HepG2 (cell line): ENCODE measurements around the gene GLE1. TPM values are rescaled to one million over a fixed set of nuclear protein-coding genes. Genes with fewer than 3 reads are reported as not detected.
A peak's percentile ranks its signal among the peaks of the same experiment; 100 is the strongest.

Source experiments
- CEBPB ChIP-seq: IDR thresholded peaks from 2 replicates; pipeline ENCODE4 v1.6.1; 2011; ENCODE audit warnings: low read depth, low read length, improper control_type of control experiment, borderline replicate concordance
- ELF4 ChIP-seq: sonication (generic); formaldehyde crosslinking; IDR thresholded peaks from 2 replicates; pipeline ENCODE4 v1.5.0; 2020; ENCODE audit warnings: missing genetic modification reagents, mild to moderate bottlenecking, moderate library complexity, borderline replicate concordance
- FOXA1 ChIP-seq, 2 experiments: fragments of 450-650 bp in 1 of 2; sonication (generic) in 1 of 2; formaldehyde crosslinking in 1 of 2; IDR thresholded peaks; 2 replicates each; pipeline versions ENCODE4 v1.4.0 to v1.6.1; 2016 to 2020; ENCODE audit warnings: missing genetic modification reagents in 1 of 2
- FOXA3 ChIP-seq: IDR thresholded peaks from 2 replicates; pipeline ENCODE4 v1.6.1; 2016; ENCODE audit warnings: missing genetic modification reagents, missing compliant biosample characterization
- FOXJ3 ChIP-seq: sonication (generic); formaldehyde crosslinking; IDR thresholded peaks from 2 replicates; pipeline ENCODE4 v1.4.0; 2020; ENCODE audit warnings: missing genetic modification reagents, mild to moderate bottlenecking, borderline replicate concordance
- FOXP4 ChIP-seq: sonication (generic); formaldehyde crosslinking; IDR thresholded peaks from 2 replicates; pipeline ENCODE4 v1.4.0; 2020; ENCODE audit warnings: missing genetic modification reagents
- IKZF5 ChIP-seq: IDR thresholded peaks from 2 replicates; pipeline ENCODE4 v1.6.1; 2018; ENCODE audit warnings: missing genetic modification reagents, mild to moderate bottlenecking, missing compliant biosample characterization
- NR2F2 ChIP-seq: IDR thresholded peaks from 2 replicates; pipeline ENCODE4 v1.6.1; 2012; ENCODE audit warnings: low read depth, inconsistent platforms, borderline replicate concordance
- SIX1 ChIP-seq: sonication (generic); formaldehyde crosslinking; IDR thresholded peaks from 2 replicates; pipeline ENCODE4 v1.4.0; 2020; ENCODE audit warnings: missing genetic modification reagents, borderline replicate concordance
- SKIL ChIP-seq: sonication (generic); formaldehyde crosslinking; IDR thresholded peaks from 2 replicates; pipeline ENCODE4 v1.8.0; 2022; ENCODE audit warnings: missing genetic modification reagents, mild to moderate bottlenecking, moderate library complexity, borderline replicate concordance
- XRCC5 ChIP-seq: fragments of 200-400 bp; formaldehyde crosslinking; optimal IDR thresholded peaks from 2 replicates; pipeline ENCODE3; 2017; ENCODE audit warnings: mild to moderate bottlenecking, low read length
- ZNF101 ChIP-seq: sonication (generic); formaldehyde crosslinking; IDR thresholded peaks from 2 replicates; pipeline ENCODE4 v1.4.0; 2020; ENCODE audit warnings: mild to moderate bottlenecking, low read depth, missing genetic modification reagents, borderline replicate concordance
- ZNF264 ChIP-seq: sonication (generic); formaldehyde crosslinking; IDR thresholded peaks from 2 replicates; pipeline ENCODE4 v1.4.0; 2020; ENCODE audit warnings: missing genetic modification reagents
- polyA plus RNA-seq, 8 experiments: library from polyadenylated mRNA; depleted of rRNA in 3 of 8; stranded (reverse) in 7 of 8; unstranded in 1 of 8; fragments of >200 nt; fragmentation: Illumina TruSeq in 4 of 8; extraction: Trizol in 4 of 8; gene quantifications; 2 replicates each; pipeline versions ENCODE4 v1.2.1 to v1.2.3, GENCODE V29; 2011 to 2016; ENCODE audit warnings: low read depth in 4 of 8, missing spikeins in 1 of 8, mixed read lengths in 1 of 8; ENCODE audit not compliant: insufficient read depth in 1 of 8
- total RNA-seq, 5 experiments: library from RNA; depleted of rRNA; stranded (reverse); fragments of >200 nt; fragmentation: Illumina TruSeq; extraction: Trizol; gene quantifications; 2 replicates each; pipeline ENCODE4 v1.2.3, GENCODE V29; 2016; ENCODE audit warnings: low read depth in 1 of 5
- TF ChIP-seq, protein P1 (sequence below): sonication (generic); formaldehyde crosslinking; conservative IDR thresholded peaks from 2 replicates; pipeline ENCODE4 v1.4.0; 2020; ENCODE audit warnings: missing genetic modification reagents
- TF ChIP-seq, protein P2 (sequence below): sonication (generic); formaldehyde crosslinking; IDR thresholded peaks from 2 replicates; pipeline ENCODE4 v1.5.0; 2020; ENCODE audit warnings: mild to moderate bottlenecking, missing genetic modification reagents, borderline replicate concordance

GLE1 gene
- total and polyA plus RNA-seq, 2 of the 13 experiments (the other 11 are each of a cell fraction or from before 2014, with no cell fraction given): 14.7 to 28.8 TPM

- TF ChIP-seq CEBPB (peak; percentile 84), FOXA3 (CRISPR knock-in tag) (peak; percentile 59), ELF4 (CRISPR knock-in tag) (no peak), ZNF264 (CRISPR knock-in tag) (no peak), FOXJ3 (CRISPR knock-in tag) (no peak), SKIL (CRISPR knock-in tag) (no peak), FOXP4 (CRISPR knock-in tag) (0 out of 2 replicates have a peak, but pooled peaks have one; percentile 29), FOXA1 (IDR thresholded peaks at IDR 0.05) (no peak), FOXA1 (CRISPR knock-in tag; IDR thresholded peaks at IDR 0.05) (0 out of 2 replicates have a peak, but pooled peaks have one; percentile 14), XRCC5 (no peak), IKZF5 (CRISPR knock-in tag) (no peak), ZNF101 (no peak), NR2F2 (0 out of 2 replicates have a peak, but pooled peaks have one; percentile 21), SIX1 (CRISPR knock-in tag) (0 out of 2 replicates have a peak, but pooled peaks have one; percentile 16)
- TF ChIP-seq, protein P1, sequence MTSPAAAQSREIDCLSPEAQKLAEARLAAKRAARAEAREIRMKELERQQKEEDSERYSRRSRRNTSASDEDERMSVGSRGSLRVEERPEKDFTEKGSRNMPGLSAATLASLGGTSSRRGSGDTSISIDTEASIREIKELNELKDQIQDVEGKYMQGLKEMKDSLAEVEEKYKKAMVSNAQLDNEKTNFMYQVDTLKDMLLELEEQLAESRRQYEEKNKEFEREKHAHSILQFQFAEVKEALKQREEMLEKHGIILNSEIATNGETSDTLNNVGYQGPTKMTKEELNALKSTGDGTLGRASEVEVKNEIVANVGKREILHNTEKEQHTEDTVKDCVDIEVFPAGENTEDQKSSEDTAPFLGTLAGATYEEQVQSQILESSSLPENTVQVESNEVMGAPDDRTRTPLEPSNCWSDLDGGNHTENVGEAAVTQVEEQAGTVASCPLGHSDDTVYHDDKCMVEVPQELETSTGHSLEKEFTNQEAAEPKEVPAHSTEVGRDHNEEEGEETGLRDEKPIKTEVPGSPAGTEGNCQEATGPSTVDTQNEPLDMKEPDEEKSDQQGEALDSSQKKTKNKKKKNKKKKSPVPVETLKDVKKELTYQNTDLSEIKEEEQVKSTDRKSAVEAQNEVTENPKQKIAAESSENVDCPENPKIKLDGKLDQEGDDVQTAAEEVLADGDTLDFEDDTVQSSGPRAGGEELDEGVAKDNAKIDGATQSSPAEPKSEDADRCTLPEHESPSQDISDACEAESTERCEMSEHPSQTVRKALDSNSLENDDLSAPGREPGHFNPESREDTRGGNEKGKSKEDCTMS: no peak
- TF ChIP-seq, protein P2, sequence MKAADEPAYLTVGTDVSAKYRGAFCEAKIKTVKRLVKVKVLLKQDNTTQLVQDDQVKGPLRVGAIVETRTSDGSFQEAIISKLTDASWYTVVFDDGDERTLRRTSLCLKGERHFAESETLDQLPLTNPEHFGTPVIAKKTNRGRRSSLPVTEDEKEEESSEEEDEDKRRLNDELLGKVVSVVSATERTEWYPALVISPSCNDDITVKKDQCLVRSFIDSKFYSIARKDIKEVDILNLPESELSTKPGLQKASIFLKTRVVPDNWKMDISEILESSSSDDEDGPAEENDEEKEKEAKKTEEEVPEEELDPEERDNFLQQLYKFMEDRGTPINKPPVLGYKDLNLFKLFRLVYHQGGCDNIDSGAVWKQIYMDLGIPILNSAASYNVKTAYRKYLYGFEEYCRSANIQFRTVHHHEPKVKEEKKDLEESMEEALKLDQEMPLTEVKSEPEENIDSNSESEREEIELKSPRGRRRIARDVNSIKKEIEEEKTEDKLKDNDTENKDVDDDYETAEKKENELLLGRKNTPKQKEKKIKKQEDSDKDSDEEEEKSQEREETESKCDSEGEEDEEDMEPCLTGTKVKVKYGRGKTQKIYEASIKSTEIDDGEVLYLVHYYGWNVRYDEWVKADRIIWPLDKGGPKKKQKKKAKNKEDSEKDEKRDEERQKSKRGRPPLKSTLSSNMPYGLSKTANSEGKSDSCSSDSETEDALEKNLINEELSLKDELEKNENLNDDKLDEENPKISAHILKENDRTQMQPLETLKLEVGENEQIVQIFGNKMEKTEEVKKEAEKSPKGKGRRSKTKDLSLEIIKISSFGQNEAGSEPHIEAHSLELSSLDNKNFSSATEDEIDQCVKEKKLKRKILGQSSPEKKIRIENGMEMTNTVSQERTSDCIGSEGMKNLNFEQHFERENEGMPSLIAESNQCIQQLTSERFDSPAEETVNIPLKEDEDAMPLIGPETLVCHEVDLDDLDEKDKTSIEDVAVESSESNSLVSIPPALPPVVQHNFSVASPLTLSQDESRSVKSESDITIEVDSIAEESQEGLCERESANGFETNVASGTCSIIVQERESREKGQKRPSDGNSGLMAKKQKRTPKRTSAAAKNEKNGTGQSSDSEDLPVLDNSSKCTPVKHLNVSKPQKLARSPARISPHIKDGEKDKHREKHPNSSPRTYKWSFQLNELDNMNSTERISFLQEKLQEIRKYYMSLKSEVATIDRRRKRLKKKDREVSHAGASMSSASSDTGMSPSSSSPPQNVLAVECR (CRISPR knock-in tag): no peak
Observed at GRCh38 chr9:128556926-128557634, 52.6 kb downstream of the GLE1 start (continued).
